G401 (cell line): ENCODE results near the gene LPAR6. TPM values are rescaled to one million over a fixed set of nuclear protein-coding genes. Genes with fewer than 3 reads are reported as not detected.
"Not testable (repeated sequence)": the region's sequence is repeated elsewhere in the genome, so short reads cannot be mapped to it uniquely, and the experiment has no call there.

Experiments used
- DNase-seq: peaks from one replicate; pipeline ENCODE4 v3.0.0-alpha.2; 2015; ENCODE audit warnings: low spot score
- in situ Hi-C: cut with HindIII; loops from 2 replicates; pipeline ENCODE4 v1.10.0; 2016; ENCODE audit warnings: low sequenced_read_pairs, mixed read lengths
- total RNA-seq: library from RNA; depleted of rRNA; stranded (reverse); fragments of >200 nt; shearing (Covaris generic); gene quantifications from 2 replicates; pipeline ENCODE4 v1.2.3, GENCODE V29; 2014; rRNA removed

The LPAR6 gene
- total RNA-seq = not detected in 2 replicates

- no peak for DNase-seq
- in situ Hi-C loops = no loop called here
These were observed at the start of gene LPAR6 for GRCh38 chr13:48412881-48413351. Gene LPAR6, minus strand, starts transcription at chr13:48413113. Its CDS starts 690 bp downstream, at chr13:48412423.

GRCh38 chr13:48457578-48458242 is 44.8 kb upstream of the LPAR6 start:
- DNase-seq = no peak
- in situ Hi-C loops = no loop called here

DNA sequence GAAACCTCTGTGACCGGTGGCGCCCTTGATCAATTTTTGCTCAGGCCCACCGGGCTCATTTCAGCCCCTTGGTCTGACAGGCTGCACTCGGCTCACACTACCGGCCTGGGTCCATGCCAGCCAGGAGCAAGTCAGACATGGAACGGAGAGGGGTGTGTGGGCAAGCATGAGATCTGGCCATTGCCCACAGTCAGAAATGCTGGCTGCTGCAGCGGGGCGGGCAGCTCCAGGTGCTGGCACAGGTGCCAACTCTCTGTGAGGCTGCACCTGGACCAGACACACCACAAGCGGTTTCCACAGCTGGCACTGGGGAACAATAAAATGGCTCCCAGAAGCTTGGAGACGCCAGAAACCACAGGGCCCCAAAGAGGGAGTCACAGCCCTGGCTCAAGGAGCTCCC is 43.6 kb upstream of the LPAR6 start:
- in situ Hi-C loops = no loop called here
- no peak for DNase-seq

DNA sequence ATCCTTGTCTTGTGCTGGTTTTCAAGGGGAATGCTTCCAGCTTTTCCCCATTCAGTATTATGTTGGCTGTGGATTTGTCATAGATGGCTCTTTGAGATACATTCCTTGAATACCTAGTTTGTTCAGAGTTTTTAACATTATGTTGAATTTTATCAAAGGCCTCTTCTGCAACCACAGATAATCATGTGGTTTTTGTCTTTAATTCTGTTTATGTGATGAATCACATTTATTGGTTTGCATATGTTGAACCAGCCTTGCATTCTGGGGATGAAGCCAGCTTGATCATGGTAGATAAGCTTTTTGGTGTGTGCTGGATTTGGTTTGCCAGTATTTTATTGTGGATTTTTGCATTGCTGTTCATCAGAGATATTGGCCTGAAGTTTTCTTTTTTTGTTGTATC is 38.3 kb upstream of the LPAR6 start:
- in situ Hi-C loops, DNase-seq: not testable (repeated sequence)

DNA sequence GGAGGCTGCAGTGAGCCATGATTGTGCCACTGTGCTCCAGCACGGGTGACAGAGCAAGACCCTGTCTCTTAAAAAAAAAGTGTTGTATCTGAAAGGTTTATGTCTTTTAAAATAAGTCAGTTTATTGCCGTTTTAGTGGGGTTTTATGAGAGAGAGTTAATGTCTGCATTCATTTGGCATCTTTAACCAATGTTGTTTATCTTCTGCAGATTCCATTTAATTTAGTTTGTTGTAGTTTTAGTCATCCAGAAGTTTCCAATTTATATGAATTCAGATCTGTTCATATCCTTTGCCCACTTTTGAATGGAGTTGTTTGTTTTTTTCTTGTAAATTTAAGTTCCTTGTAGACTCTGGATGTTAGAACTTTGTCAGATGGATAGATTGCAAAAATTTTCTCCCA is 36.7 kb upstream of the LPAR6 start:
- in situ Hi-C loops = no loop called here

GRCh38 chr13:48448959-48449614 is 36.2 kb upstream of the LPAR6 start:
- in situ Hi-C loops = no loop called here
- DNase-seq = no peak

More for the DNA sequence above, 36.7 kb upstream of the LPAR6 start:
- DNase-seq = no peak

- DNase-seq = no peak
- in situ Hi-C loops = no loop called here
These were observed 35.5 kb upstream of the LPAR6 start for GRCh38 chr13:48448285-48448958.

GRCh38 chr13:48446464-48446863 is 33.6 kb upstream of the LPAR6 start:
- in situ Hi-C loops = no loop called here
- DNase-seq = no peak

GRCh38 chr13:48443442-48444208 is 30.7 kb upstream of the LPAR6 start:
- DNase-seq = no peak
- in situ Hi-C loops = no loop called here

- peak; percentile 53 for DNase-seq
- in situ Hi-C loops = no loop called here
These were observed 24.5 kb upstream of the LPAR6 start for GRCh38 chr13:48437371-48437770.

- in situ Hi-C loops = no loop called here
These were observed 23.9 kb upstream of the LPAR6 start for GRCh38 chr13:48436661-48437288.

DNA sequence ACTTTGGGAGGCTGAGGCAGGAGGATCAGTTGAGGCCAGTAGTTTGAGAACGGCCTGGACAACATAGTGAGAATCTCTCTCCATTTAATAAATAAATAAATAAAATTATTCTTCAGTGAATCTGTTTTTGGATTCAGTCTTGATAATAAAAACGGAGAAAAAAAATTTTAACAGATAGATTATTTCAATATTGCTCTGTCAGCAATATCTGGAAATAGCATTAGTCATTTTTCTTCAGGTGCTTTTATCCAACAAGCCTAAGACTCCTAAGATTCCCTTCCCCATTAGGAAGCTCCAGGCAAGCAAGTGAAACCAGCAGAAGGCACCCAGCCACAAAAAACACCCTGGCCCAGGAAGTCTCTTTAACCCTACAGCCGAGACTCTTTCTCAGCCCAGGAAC is 21.3 kb upstream of the LPAR6 start:
- in situ Hi-C loops = no loop called here
- DNase-seq = no peak

More at GRCh38 chr13:48436661-48437288, 23.9 kb upstream of the LPAR6 start:
- DNase-seq = no peak

- in situ Hi-C loops = no loop called here
- DNase-seq = no peak
These were observed 19.2 kb upstream of the LPAR6 start for GRCh38 chr13:48431987-48432615.

DNA sequence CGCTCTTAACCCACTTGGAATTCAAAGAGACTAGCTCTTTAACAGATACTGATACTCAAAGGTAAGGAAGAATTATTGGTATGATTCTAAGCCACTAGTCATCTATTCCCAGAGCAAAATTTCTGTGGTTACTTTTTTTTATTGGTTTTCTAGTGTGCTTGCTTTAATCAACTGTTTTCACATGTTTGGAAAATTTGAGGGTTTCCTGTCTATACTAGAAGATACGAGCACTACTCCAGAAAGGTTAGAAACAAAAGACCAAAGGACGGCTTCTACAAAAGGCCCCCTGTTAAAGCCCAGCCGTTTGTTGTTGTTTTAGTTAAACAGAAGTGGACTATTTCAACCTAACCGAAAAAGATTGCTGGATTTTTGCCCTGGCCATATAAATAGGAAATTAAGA is 18.5 kb upstream of the LPAR6 start:
- in situ Hi-C loops = no loop called here
- DNase-seq = no peak

GRCh38 chr13:48429886-48430285 is 17.0 kb upstream of the LPAR6 start:
- in situ Hi-C loops = no loop called here
- DNase-seq = no peak

GRCh38 chr13:48429036-48429435 is 16.1 kb upstream of the LPAR6 start:
- DNase-seq = no peak
- in situ Hi-C loops = no loop called here

DNA sequence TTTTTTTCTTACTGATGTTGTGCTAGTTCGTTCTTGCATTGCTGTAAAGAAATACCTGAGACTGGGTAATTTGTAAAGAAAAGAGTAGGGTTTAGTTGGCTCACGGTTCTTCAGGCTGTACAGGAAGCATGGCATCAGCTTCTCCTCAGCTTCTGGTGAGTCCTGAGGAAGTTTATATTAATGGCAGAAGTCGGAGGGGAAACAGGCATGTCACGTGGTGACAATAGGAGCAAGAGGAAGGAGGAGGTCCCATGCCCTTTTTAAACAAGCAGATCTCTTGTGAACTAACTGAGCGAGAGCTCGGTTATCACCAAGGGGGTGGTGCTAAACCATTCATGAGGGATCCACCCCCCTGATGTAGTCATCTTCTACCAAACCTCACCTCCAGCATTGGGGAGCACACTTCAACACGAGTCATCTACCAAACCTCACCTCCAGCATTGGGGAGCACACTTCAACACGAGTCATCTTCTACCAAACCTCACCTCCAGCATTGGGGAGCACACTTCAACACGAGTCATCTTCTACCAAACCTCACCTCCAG is 13.9 kb upstream of the LPAR6 start:
- DNase-seq, in situ Hi-C loops: not testable (repeated sequence)

DNA sequence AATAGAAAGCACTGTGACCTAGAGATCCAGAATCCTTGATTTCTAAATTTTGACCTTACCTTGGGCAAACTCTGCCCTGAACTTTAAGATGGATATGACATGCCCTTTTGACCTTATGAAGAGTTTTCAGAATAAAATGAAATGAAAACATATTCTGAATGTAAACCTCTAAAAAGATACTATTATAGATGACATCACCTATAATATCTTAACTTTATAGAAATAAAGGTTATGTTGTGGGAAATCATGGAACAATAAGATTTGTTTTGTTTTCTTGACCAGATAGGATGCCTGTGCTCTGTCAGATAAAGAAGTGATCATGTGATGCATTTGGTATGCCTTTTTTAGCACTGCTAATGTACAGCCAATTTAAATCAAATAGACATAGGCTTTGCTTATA is 13.1 kb upstream of the LPAR6 start:
- in situ Hi-C loops = no loop called here
- no peak for DNase-seq
